ENCODE results near the gene ANTXR2.
A peak's percentile ranks its signal among the peaks of the same experiment; 100 is the strongest.

Gene ANTXR2

DNA sequence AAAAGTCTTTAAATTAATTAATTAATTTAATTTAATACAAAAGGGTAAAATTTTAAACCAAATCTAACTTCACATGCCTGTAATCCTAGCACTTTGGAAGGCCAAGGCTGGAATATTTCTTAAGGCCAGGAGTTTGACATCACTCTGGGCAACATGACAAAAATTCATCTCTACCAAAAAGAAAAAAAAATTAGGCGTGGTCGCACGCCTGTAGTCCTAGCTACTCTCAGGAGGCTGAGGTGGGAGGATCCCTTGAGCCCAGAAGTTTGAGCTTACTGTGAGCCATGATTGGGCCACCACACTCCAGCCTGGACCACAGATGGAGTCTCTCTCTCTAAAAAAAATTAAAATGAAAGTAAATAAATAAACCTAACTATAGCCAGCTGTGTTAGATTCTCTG lies 39.2 kb upstream of the ANTXR2 start:
- TF ChIP-seq, protein P1, sequence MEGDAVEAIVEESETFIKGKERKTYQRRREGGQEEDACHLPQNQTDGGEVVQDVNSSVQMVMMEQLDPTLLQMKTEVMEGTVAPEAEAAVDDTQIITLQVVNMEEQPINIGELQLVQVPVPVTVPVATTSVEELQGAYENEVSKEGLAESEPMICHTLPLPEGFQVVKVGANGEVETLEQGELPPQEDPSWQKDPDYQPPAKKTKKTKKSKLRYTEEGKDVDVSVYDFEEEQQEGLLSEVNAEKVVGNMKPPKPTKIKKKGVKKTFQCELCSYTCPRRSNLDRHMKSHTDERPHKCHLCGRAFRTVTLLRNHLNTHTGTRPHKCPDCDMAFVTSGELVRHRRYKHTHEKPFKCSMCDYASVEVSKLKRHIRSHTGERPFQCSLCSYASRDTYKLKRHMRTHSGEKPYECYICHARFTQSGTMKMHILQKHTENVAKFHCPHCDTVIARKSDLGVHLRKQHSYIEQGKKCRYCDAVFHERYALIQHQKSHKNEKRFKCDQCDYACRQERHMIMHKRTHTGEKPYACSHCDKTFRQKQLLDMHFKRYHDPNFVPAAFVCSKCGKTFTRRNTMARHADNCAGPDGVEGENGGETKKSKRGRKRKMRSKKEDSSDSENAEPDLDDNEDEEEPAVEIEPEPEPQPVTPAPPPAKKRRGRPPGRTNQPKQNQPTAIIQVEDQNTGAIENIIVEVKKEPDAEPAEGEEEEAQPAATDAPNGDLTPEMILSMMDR (conservative IDR thresholded peaks at IDR 0.05; ENCODE audit: low read depth, low read length), result no peak
- H3K4me3 ChIP-seq (ENCODE audit: low read depth, low read length), result no peak overlapping the region
- peak; percentile 22 for DNase-seq (ENCODE audit: low read depth)

DNA sequence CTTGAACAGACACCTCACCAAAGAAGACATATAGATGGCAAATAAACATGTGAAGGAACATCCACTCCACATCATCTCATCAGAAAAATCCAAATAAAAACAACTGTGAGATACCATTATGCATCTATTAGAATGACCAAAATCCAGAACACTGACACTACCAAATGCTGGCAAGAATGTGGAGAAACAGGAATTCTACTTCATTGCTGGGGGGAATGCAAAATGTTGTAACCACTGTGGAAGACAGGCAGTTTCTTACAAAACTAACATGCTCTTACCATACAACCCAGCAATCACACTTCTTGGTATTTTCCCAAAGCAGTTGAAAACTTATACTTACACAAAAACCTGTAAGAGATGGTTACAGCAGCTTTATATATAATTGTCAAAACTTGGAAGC lies 38.2 kb upstream of the ANTXR2 start:
- TF ChIP-seq, protein P1 (conservative IDR thresholded peaks at IDR 0.05; ENCODE audit: low read depth, low read length), result no peak
- DNase-seq (ENCODE audit: low read depth), result no peak
- H3K4me3 ChIP-seq (ENCODE audit: low read depth, low read length), result no peak overlapping the region

DNA sequence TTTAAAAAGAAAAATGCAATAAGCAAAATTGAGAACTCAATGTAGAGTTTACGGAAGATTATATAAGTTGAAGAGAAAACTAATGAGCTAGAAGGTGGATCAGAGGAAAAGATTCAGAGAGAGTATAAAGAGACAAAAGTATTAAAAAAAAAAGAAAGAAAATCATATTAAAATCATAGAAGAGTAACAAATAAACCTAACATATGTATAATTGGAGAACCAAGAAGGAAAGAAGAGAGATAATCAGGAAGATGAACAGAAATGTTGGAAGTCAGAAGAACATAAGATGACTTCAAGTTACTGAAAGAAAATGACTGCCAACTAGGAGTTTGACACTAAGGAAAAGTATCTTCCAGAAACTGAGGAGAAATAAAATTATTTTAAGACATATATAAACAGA lies 34.3 kb upstream of the ANTXR2 start:
- no peak overlapping the region for H3K4me3 ChIP-seq (ENCODE audit: low read depth, low read length)
- peak; percentile 7 for DNase-seq (ENCODE audit: low read depth)
- TF ChIP-seq, protein P1 (conservative IDR thresholded peaks at IDR 0.05; ENCODE audit: low read depth, low read length), result no peak

- DNase-seq (ENCODE audit: low read depth), result no peak
- H3K4me3 ChIP-seq (ENCODE audit: low read depth, low read length), result no peak overlapping the region
- TF ChIP-seq, protein P1 (conservative IDR thresholded peaks at IDR 0.05; ENCODE audit: low read depth, low read length), result no peak
These were observed 31.9 kb upstream of the ANTXR2 start for GRCh38 chr4:80104927-80105326.

- no peak overlapping the region for H3K4me3 ChIP-seq (ENCODE audit: low read depth, low read length)
- TF ChIP-seq, protein P1 (conservative IDR thresholded peaks at IDR 0.05; ENCODE audit: low read depth, low read length), result no peak
- no peak for DNase-seq (ENCODE audit: low read depth)
These were observed 30.6 kb upstream of the ANTXR2 start for GRCh38 chr4:80103629-80104028.

DNA sequence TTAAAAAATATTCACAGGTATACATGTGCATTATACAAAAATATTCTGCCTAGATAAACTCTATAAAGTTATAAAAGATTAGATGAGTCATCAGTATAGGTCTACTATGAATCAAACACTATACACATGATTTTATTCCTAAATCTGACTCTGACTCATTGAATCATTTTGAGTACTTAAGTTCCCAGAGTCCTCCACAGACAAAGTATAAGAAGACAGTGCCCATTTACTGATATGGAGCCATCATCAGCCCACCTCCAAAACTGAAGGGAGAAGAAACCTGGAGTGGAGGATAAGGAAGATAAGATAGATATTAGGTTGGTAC lies 28.7 kb upstream of the ANTXR2 start:
- no peak overlapping the region for H3K4me3 ChIP-seq (ENCODE audit: low read depth, low read length)
- DNase-seq (ENCODE audit: low read depth), result no peak
- TF ChIP-seq, protein P1 (conservative IDR thresholded peaks at IDR 0.05; ENCODE audit: low read depth, low read length), result no peak

- H3K4me3 ChIP-seq (ENCODE audit: low read depth, low read length), result no peak overlapping the region
- TF ChIP-seq, protein P1 (conservative IDR thresholded peaks at IDR 0.05; ENCODE audit: low read depth, low read length), result no peak
- DNase-seq (ENCODE audit: low read depth), result no peak
These were observed 28.2 kb upstream of the ANTXR2 start for GRCh38 chr4:80101071-80101791.

Measured in choroid plexus epithelial cell (primary cell).